NCI-H1694 treated with DMSO at 0.1 percent for 48 hours (cell line): ENCODE results near the gene ST6GALNAC1.

Experiments used
- DNase-seq: peaks from one replicate; lab custom pipeline; 2025; lab: John Stamatoyannopoulos, UW

The ST6GALNAC1 gene

GRCh38 chr17:76675648-76676047 is 32.1 kb upstream of the ST6GALNAC1 start:
- DNase-seq = no peak

- DNase-seq = no peak
Observed at GRCh38 chr17:76674600-76674999, 31.0 kb upstream of the ST6GALNAC1 start.

GRCh38 chr17:76673729-76674128 is 30.2 kb upstream of the ST6GALNAC1 start:
- no peak for DNase-seq

- DNase-seq = no peak
Observed at GRCh38 chr17:76672892-76673291, 29.3 kb upstream of the ST6GALNAC1 start.

- DNase-seq = no peak
Observed at GRCh38 chr17:76672270-76672851, 28.8 kb upstream of the ST6GALNAC1 start.

GRCh38 chr17:76671912-76672262 is 28.3 kb upstream of the ST6GALNAC1 start:
- DNase-seq = no peak

GRCh38 chr17:76671123-76671911 is 27.8 kb upstream of the ST6GALNAC1 start:
- peak; percentile 99 for DNase-seq

- DNase-seq = no peak
Observed at GRCh38 chr17:76670718-76671122, 27.2 kb upstream of the ST6GALNAC1 start.

- no peak for DNase-seq
Observed at GRCh38 chr17:76670020-76670717, 26.6 kb upstream of the ST6GALNAC1 start.

GRCh38 chr17:76667786-76668453 is 24.4 kb upstream of the ST6GALNAC1 start:
- DNase-seq = no peak

- no peak for DNase-seq
Observed at GRCh38 chr17:76667491-76667755, 23.9 kb upstream of the ST6GALNAC1 start.

GRCh38 chr17:76660656-76661042 is 17.1 kb upstream of the ST6GALNAC1 start:
- DNase-seq = no peak

- DNase-seq = peak; percentile 39
Observed at GRCh38 chr17:76659928-76660655, 16.5 kb upstream of the ST6GALNAC1 start.

- no peak for DNase-seq
Observed at GRCh38 chr17:76658242-76658662, 14.7 kb upstream of the ST6GALNAC1 start.

- DNase-seq = no peak
Observed at GRCh38 chr17:76657505-76658241, 14.1 kb upstream of the ST6GALNAC1 start.

GRCh38 chr17:76654408-76654807 is 10.9 kb upstream of the ST6GALNAC1 start:
- no peak for DNase-seq

GRCh38 chr17:76650504-76650903 is 6.9 kb upstream of the ST6GALNAC1 start:
- no peak for DNase-seq

- no peak for DNase-seq
Observed at GRCh38 chr17:76646712-76647111, 3.2 kb upstream of the ST6GALNAC1 start.

GRCh38 chr17:76645481-76645880 is 1.9 kb upstream of the ST6GALNAC1 start:
- no peak for DNase-seq

- DNase-seq = no peak
Observed at GRCh38 chr17:76644995-76645394, 1.4 kb upstream of the ST6GALNAC1 start.

GRCh38 chr17:76642994-76643393 is 563 bp downstream of the ST6GALNAC1 start:
- no peak for DNase-seq
